Transverse colon (tissue), 4 donors: ENCODE results near the gene PLA2G4D. TPM values are rescaled to one million over a fixed set of nuclear protein-coding genes. Genes with fewer than 3 reads are reported as not detected.

Source experiments
- DNase-seq: peaks from one replicate; pipeline ENCODE4 v3.0.0-alpha.2; 2019
- H3K27ac ChIP-seq, 4 donors: fragments of 200-600 bp; sonication (generic); 2 replicates each; pipeline ENCODE4 v1.5.1; 2016 to 2018; ENCODE audit warnings: inconsistent platforms in 4 of 4
- H3K27me3 ChIP-seq: fragments of 200-600 bp; sonication (generic); 2 replicates; pipeline ENCODE4 v1.5.1; 2017; ENCODE audit warnings: inconsistent platforms
- H3K36me3 ChIP-seq, 4 donors: fragments of 200-600 bp; sonication (generic); 2 replicates each; pipeline ENCODE4 v1.5.1; 2017 to 2019; ENCODE audit warnings: inconsistent platforms in 4 of 4
- H3K4me1 ChIP-seq, 4 donors: fragments of 200-600 bp; sonication (generic); 2 replicates each; pipeline ENCODE4 v1.5.1; 2017 to 2020; ENCODE audit warnings: inconsistent platforms in 4 of 4
- H3K4me3 ChIP-seq, 4 donors: fragments of 200-600 bp; sonication (generic); 1 replicate in 1 of 4; 2 replicates in 3 of 4; pipeline versions ENCODE4 v1.5.1 to v1.6.1; 2017 to 2019; ENCODE audit warnings: inconsistent platforms in 4 of 4
- H3K9me3 ChIP-seq, 2 donors: fragments of 200-600 bp; sonication (generic); 2 replicates each; pipeline ENCODE4 v1.5.1; 2017 to 2019; ENCODE audit warnings: inconsistent platforms in 2 of 2
- EP300 ChIP-seq: sonication (generic); formaldehyde crosslinking; IDR thresholded peaks from one replicate; pipeline ENCODE4 v1.6.1; 2017; ENCODE audit warnings: antibody characterized with exemption, low read depth
- POLR2A ChIP-seq: fragments of 450-650 bp; IDR thresholded peaks from one replicate; pipeline ENCODE4 v1.6.1; 2016; ENCODE audit warnings: antibody characterized with exemption, mild to moderate bottlenecking, moderate library complexity
- POLR2AphosphoS5 ChIP-seq, 3 donors: sonication (generic); formaldehyde crosslinking; IDR thresholded peaks; one replicate each; pipeline ENCODE4 v1.6.1; 2016; ENCODE audit warnings: antibody characterized with exemption in 3 of 3
- WGBS, 2 donors: methylation state at CpG; one replicate each; pipeline ENCODE4 v1.1.5; 2018; ENCODE audit warnings: low coverage in 1 of 2; 5-methylcytosine and 5-hydroxymethylcytosine counted together
- in situ Hi-C, 4 donors: fragments of 200-750 bp; cut with MboI; loops; one replicate each; pipeline versions ENCODE4 v1.15.0 to v1.15.1; 2017; ENCODE audit warnings: low sequenced_read_pairs in 3 of 4, low pct_ligation_motif_present in 1 of 4, low pct_unique_long_range_greater_than_20kb in 1 of 4
- intact Hi-C: fragments of 100-400 bp; cut with DNase I; formaldehyde crosslinking; loops from one replicate; pipeline ENCODE4 v1.15.1; 2023; ENCODE audit warnings: low total_unique reads
- total RNA-seq, 4 donors: library from RNA; depleted of rRNA; stranded (reverse); fragments of >200 nt; gene quantifications; one replicate each; pipeline ENCODE4 v1.1.0, GENCODE V29; 2016
- TF ChIP-seq, protein P1 (sequence below), 5 experiments: fragments of 200-600 bp in 3 of 5; fragments of 450-650 bp in 2 of 5; sonication (generic) in 3 of 5; IDR thresholded peaks; 1 replicate in 2 of 5; 2 replicates in 3 of 5; pipeline ENCODE4 v1.5.1; 2016 to 2017; ENCODE audit warnings: antibody characterized with exemption in 5 of 5, inconsistent platforms in 3 of 5, mild to moderate bottlenecking in 2 of 5, moderate library complexity in 1 of 5

PLA2G4D gene
- total RNA-seq, 4 donors from 2014 or later = 0.16 TPM; not detected in 3

DNA sequence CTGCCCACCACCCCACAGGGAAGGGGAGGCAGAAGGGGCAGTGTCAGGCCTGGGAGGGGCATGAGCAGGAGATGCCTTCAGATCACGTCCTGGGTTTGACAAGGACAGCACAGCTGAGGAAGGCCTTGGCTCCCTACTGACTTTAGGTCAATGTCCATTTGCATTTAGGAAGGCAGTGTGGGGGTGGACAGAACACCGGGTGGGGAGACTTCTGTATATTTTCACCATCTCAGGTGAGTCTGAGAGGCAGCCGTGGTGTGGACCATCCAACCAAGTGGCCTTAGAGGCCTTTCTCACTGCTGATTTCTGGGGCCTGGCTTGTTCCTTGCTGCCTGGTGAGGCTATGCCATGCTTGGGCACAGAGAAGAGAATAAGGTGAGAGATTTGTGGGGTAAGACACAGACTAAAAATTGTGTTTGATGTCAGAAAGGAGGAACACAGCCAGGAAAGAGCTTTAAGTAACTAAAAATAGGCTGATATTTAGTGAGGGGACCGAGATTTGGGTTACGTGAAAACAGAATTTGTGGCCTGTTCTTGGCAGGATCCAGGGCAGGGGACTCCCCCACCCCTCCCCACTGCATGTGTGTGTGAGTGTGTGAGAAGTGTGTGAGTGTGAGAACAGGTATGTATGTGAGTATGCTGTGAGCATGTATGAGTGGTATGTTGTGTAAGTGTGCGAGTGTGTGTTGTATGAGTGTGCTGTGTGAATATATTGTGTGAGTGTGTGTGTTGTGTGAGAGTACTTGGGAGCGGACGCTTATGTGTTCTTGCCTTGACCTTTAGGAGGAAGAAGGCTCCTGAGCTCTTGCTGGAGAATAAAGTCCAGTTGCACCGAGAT lies 61.8 kb downstream of the PLA2G4D start:
- Histone ChIP-seq H3K4me3 (no peak overlapping the region), H3K27me3 (no peaks in the 10 kb centered on the region), H3K4me1 (peaks cover 6 to 22% (median 10%) of the 10 kb centered on the region in 4 donors), H3K9me3 (no peaks in the 10 kb centered on the region), H3K36me3 (no peaks in the 10 kb centered on the region), H3K27ac (no peak overlapping the region)
- intact Hi-C loops (loop anchor here (1.0 kb wide), 1 partner anchor 32 kb away; no protein-coding TSS in a partner anchor), in situ Hi-C loops (no loop called here)
- 82 to 88% methylated on average over 6 to 9 of the region's 9 CpGs for WGBS, 2 donors
- no peak for DNase-seq
- TF ChIP-seq, protein P1, sequence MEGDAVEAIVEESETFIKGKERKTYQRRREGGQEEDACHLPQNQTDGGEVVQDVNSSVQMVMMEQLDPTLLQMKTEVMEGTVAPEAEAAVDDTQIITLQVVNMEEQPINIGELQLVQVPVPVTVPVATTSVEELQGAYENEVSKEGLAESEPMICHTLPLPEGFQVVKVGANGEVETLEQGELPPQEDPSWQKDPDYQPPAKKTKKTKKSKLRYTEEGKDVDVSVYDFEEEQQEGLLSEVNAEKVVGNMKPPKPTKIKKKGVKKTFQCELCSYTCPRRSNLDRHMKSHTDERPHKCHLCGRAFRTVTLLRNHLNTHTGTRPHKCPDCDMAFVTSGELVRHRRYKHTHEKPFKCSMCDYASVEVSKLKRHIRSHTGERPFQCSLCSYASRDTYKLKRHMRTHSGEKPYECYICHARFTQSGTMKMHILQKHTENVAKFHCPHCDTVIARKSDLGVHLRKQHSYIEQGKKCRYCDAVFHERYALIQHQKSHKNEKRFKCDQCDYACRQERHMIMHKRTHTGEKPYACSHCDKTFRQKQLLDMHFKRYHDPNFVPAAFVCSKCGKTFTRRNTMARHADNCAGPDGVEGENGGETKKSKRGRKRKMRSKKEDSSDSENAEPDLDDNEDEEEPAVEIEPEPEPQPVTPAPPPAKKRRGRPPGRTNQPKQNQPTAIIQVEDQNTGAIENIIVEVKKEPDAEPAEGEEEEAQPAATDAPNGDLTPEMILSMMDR (IDR thresholded peaks at IDR 0.05) = no peak
- TF ChIP-seq POLR2A (no peak), EP300 (no peak), POLR2AphosphoS5 (IDR thresholded peaks at IDR 0.05) (no peak)

DNA sequence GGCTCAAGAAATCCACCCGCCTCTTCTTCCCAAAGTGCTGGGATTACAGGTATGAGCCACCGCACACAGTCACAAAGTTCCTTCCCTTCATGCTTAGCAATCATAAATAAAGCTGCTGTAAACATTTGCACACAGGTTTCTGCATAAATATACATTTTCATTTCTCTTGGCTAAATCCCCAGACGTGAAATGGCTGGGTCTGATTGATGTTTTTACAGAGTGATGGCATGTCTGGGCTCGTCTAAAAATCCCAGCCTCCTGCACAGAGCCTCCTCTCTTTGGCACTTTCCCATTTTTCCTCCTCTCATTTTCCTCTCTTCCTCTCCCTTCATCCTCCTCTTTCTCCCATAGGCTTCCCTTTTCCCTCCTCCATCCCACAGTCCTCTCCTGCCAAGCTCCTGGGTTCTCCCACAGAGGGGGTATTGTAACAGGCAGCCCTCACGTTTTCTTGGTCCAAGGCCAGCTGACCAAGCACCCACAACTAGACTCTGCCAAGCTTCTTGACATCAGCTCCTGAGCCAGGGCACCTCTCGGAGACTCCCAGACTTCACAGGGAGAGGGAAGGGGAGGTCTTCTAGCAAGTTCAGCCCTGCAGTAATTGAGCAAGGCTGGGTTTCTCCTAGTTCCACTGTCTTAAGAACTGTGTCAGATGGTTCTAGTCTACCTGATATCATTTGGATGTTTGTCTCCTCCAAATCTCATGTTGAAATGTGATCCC lies 63.0 kb downstream of the PLA2G4D start:
- in situ Hi-C loops = no loop called here
- H3K9me3 ChIP-seq = no peaks in the 10 kb centered on the region
- intact Hi-C loops = no loop called here
- H3K4me1 ChIP-seq = peaks cover 6 to 18% (median 8%) of the 10 kb centered on the region in 4 donors
- no peak overlapping the region for H3K4me3 ChIP-seq
- TF ChIP-seq POLR2A (no peak), EP300 (no peak), POLR2AphosphoS5 (IDR thresholded peaks at IDR 0.05) (no peak)
- TF ChIP-seq, protein P1 (IDR thresholded peaks at IDR 0.05) = no peak
- no peaks in the 10 kb centered on the region for H3K27me3 ChIP-seq
- H3K27ac ChIP-seq = no peak overlapping the region
- no peaks in the 10 kb centered on the region for H3K36me3 ChIP-seq
- DNase-seq = no peak
- WGBS, 2 donors = 46 to 69% methylated on average over 2 to 6 of the region's 6 CpGs

DNA sequence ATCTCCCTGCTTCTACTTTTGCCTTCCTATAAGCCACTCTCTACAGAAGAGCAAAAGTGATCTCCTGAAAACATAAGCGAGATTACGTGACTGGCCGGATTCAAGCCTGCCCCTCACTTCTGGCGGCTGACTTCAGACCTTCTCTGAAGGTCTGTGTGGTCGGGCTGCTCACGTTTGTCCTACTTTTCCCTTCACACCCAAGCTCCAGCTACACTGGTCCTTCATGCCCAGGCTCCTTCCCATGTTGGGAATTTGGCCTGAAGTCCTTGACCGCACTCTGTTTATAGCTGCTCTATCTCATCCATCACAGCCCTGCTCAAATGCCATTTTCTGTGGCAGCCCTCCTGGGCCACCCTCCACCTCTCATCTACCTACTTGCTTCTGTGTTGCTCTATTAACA lies 66.8 kb downstream of the PLA2G4D start:
- H3K36me3 ChIP-seq = no peaks in the 10 kb centered on the region
- no peaks in the 10 kb centered on the region for H3K4me1 ChIP-seq
- DNase-seq = no peak
- in situ Hi-C loops (no loop called here), intact Hi-C loops (no loop called here)
- no peaks in the 10 kb centered on the region for H3K27me3 ChIP-seq
- no peak overlapping the region for H3K27ac ChIP-seq
- 80 to 91% methylated on average over 3 to 7 of the region's 7 CpGs for WGBS, 2 donors
- no peak overlapping the region for H3K4me3 ChIP-seq
- H3K9me3 ChIP-seq = no peaks in the 10 kb centered on the region
- TF ChIP-seq POLR2A (no peak), POLR2AphosphoS5 (IDR thresholded peaks at IDR 0.05) (no peak), EP300 (no peak)
- TF ChIP-seq, protein P1 (IDR thresholded peaks at IDR 0.05) = no peak

DNA sequence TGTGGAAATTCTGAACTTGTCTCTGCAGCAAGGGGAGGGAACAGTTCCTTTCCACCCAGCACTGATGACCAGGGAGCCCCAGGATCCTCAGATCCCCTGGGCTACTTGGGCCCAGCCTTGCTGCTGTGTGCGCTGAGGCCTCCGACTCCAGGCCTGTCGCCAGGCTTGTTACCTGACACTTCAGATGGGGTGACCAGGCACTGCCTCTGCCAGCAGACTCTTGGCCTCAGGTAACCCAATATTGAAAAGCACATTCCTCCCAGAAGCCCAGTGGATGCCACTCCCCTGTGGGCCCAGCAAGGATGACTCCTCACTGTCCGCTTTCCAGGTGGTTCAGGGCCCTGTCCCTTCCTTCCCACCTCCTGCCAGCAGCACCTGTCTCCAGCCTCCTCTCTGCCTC lies 70.1 kb downstream of the PLA2G4D start:
- TF ChIP-seq, protein P1 (IDR thresholded peaks at IDR 0.05) = no peak
- TF ChIP-seq EP300 (no peak), POLR2A (no peak), POLR2AphosphoS5 (IDR thresholded peaks at IDR 0.05) (no peak)
- no peak for DNase-seq
- no peak overlapping the region for H3K27ac ChIP-seq

More for the DNA sequence above, 70.1 kb downstream of the PLA2G4D start:
- Histone ChIP-seq H3K4me1 (no peaks in the 10 kb centered on the region), H3K9me3 (no peaks in the 10 kb centered on the region), H3K27me3 (no peaks in the 10 kb centered on the region), H3K4me3 (no peak overlapping the region), H3K36me3 (no peaks in the 10 kb centered on the region)
- WGBS, 2 donors = 100% methylated on average over 3 of the region's 4 CpGs; no CpG with 5 or more reads in 1 of the 2 donors
- intact Hi-C loops = no loop called here
- in situ Hi-C loops = no loop called here
